AG10803 (cell line): ENCODE results near the gene CPZ.
A peak's percentile ranks its signal among the peaks of the same experiment; 100 is the strongest.

ENCODE experiments used
- DNase-seq: peaks from one replicate; pipeline ENCODE4 v3.0.0; 2010; ENCODE audit warnings: low read depth
- H3K4me3 ChIP-seq: 2 replicates; pipeline ENCODE4 v1.5.1; 2011; ENCODE audit warnings: mild to moderate bottlenecking, low read length, control low read depth
- TF ChIP-seq, protein P1 (sequence below): conservative IDR thresholded peaks from 2 replicates; pipeline ENCODE4 v1.5.1; 2011; ENCODE audit warnings: mild to moderate bottlenecking, low read length, control low read depth, inconsistent platforms

CPZ gene

DNA sequence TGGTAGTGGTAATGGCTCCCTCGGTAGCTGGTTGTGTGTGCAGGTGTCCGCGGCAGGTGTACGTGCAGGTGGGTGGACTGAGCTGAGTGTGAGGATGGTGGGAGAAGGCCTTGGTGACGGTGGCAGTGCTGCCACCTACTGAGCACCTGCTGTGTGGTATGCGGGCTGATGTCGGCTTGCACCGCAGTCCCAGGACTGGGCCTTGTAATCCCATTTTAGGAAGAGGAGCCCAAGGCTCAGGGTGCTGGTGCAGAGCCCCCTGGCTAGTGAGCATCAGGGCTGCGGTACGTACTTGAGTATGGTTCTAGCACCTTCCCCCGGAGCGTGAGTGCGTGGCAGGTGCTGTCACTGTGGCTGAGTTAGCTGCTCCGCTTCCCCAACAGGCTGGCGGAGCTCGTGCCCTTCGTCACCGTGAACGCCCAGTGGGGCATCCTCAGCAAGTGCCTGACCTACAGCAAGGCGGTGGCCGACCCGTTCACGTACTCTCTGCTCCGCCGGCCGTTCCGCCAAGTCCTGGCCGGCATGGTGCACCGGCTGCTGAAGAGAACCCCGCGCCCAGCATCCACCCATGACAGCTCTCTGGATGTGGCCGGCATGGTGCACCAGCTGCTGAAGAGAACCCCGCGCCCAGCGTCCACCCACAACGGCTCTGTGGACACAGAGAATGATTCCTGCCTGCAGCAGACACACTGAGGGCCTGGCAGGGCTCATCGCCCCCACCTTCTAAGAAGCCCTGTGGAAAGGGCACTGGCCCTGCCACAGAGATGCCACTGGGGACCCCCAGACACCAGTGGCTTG, 5.7 kb upstream of the CPZ start:
- no peak for DNase-seq
- TF ChIP-seq, protein P1, sequence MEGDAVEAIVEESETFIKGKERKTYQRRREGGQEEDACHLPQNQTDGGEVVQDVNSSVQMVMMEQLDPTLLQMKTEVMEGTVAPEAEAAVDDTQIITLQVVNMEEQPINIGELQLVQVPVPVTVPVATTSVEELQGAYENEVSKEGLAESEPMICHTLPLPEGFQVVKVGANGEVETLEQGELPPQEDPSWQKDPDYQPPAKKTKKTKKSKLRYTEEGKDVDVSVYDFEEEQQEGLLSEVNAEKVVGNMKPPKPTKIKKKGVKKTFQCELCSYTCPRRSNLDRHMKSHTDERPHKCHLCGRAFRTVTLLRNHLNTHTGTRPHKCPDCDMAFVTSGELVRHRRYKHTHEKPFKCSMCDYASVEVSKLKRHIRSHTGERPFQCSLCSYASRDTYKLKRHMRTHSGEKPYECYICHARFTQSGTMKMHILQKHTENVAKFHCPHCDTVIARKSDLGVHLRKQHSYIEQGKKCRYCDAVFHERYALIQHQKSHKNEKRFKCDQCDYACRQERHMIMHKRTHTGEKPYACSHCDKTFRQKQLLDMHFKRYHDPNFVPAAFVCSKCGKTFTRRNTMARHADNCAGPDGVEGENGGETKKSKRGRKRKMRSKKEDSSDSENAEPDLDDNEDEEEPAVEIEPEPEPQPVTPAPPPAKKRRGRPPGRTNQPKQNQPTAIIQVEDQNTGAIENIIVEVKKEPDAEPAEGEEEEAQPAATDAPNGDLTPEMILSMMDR = no peak
- H3K4me3 ChIP-seq = no peak overlapping the region

DNA sequence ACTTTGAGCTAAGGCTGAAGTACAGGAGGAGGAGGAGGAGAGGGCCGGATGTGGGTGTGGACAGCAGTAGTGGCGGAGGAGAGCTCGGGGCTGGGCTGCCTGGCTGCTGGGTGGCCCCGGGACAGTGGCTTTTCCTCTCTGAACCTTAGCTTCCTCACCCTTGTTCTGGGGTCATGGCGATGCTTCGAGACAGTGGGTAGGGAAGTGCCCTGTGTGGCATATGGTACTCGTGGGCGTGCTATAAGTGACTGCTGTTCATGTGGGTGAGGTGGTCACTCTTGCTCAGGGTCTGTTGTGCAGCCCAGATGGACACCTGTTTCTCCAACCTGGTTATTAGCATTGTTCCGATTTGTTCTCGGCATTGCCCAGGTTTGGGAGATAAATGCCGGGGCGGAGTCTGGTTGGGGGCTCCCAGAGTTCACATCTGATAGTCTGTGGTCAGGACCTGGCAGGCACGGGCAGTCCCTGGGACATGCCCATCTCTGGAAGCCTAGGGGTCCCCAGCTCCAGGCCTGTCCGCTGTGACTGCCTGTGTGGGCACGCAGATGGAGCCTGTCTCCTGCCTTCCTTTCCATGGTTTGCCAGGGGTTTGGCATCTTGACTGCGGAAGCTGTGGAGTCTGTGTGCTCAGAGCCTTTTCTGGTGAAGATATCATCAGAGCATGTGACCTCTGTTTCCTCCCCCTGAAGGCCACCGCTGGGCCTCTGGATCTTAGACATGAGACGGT, 4.9 kb upstream of the CPZ start:
- TF ChIP-seq, protein P1 = no peak
- H3K4me3 ChIP-seq = no peak overlapping the region
- DNase-seq = no peak

DNA sequence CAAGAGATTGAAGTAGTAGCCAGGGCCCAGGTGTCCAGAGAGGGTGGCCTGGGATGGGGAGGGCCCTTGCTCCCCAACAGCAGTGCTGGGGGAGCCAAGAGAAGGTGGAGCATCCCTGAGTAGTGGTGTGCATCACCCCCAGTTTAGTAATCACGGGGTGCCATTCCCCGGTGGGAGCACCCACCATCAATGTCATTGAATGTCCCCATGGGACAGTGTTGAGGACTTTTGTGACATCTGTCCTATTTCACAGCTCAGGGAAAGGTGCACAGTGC, 4.4 kb upstream of the CPZ start:
- DNase-seq = no peak
- TF ChIP-seq, protein P1 = no peak

DNA sequence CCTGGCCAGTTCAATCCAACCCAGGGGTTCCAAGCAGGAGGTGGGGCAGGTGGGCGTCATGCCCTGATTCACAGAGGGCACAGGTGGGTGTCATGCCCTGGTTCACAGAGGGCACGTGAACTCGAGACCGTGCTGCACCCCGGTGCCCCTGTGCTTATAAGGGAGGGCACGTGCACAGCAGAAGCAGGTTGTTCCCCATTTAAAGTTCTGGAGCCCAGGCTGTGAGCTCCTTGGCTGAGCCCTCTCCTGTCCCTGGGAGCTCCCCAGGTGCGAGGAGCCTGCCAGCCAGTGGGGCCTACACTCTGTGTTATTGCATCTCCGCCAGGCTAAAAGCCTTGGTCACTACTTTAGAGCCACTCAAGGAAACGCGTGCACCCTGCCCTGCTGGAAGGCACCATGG, 3.2 kb upstream of the CPZ start:
- DNase-seq = no peak
- TF ChIP-seq, protein P1 = no peak

More for the DNA sequence above, 4.4 kb upstream of the CPZ start:
- H3K4me3 ChIP-seq = no peak overlapping the region

DNA sequence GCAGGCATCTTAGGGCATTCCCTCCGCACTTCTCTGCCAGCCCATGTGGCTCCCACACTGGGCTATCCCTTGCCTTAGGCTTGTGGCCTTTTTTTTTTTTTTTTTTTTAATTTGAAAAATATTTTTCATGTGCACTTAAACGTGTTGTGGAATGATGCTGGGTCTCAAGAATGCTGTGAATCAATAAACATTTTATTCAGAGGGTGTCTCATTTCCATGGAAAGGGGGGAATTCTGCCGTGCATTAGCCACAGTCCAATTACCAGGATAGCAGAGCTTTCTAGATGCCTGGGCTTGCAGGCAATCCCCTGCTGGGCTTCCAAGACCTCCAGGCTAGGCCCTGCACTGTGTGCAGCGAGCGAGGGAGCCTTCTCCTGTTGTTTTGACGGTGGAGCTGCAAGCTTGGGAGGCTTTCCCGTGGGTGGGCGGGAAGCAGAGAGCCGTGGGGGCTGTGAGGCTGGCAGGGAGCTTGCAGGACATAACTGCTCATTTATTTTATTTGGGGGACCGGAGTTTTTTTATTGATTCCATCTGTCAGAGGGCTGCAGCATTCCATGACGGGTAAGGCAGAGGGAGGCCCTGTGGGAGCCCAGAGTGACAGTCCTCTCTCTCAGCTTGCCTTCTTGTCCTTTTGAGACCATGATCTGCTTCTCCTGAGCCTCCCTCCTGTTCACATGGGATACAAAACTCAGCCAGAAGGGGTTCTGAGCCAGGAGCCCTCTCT, 2.6 kb upstream of the CPZ start:
- DNase-seq = peak; percentile 71
- TF ChIP-seq, protein P1 = no peak
- H3K4me3 ChIP-seq = no peak overlapping the region

More for the DNA sequence above, 3.2 kb upstream of the CPZ start:
- H3K4me3 ChIP-seq = no peak overlapping the region

DNA sequence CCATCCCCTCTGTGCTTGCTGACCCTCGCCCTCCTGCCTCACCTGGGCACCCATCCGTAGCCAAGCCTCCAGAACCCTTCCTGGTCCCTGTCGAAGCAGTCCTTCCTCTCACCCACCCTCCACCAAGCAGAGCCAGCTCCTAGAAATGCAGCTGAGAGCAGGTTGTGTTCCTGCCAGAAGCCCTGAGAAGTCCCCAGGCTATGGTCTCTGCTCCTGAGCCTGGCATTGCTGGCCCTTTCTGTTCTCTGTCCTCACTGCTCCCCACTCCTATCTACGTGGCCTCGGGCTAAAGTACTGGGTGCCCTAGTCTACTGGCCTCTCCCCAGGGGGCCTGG, 2.1 kb upstream of the CPZ start:
- TF ChIP-seq, protein P1 = no peak
- H3K4me3 ChIP-seq = no peak overlapping the region
- no peak for DNase-seq
